K562 (cell line): ENCODE measurements around the gene SH2D1A. TPM values are rescaled to one million over a fixed set of nuclear protein-coding genes. Genes with fewer than 3 reads are reported as not detected.

Source experiments
- ATAC-seq: fragments of 200-7000 bp; cut with Tn5 transposase; 3 replicates; pipeline ENCODE4 v1.9.1; 2020; ENCODE audit warnings: moderate library complexity
- BruUV-seq: library from RNA; stranded (reverse); fragments of 400-500 nt; replicated peaks from 2 replicates; lab custom pipeline; 2021; lab: Mats Ljungman, UMichigan
- CTCF ChIA-PET: fragments of 300-600 bp; formaldehyde crosslinking; extraction: SDS; loops from one replicate; lab custom pipeline; 2021; ENCODE audit warnings: low intra/inter-chr PET ratio; lab: Yijun Ruan, JAX
- POLR2A ChIA-PET: fragments of 300-600, 350-650 bp; sonication (Branson Sonifier 250); formaldehyde crosslinking; extraction: SDS; loops from one replicate; lab custom pipeline; 2021; ENCODE audit warnings: antibody characterized with exemption, inconsistent platforms; lab: Yijun Ruan, JAX
- DNase-seq, 4 experiments: peaks; one replicate each; pipeline versions ENCODE4 v3.0.0 to v3.0.0-alpha.2; 2011 to 2018; ENCODE audit warnings: low spot score in 3 of 4, mixed read lengths in 3 of 4; ENCODE audit errors: extremely low read depth in 1 of 4
- FAIRE-seq: peaks from 2 replicates; lab custom pipeline; 2011; peaks lifted over from hg19 to GRCh38; lab: Jason Lieb, UNC
- H2AFZ ChIP-seq: 2 replicates; pipeline ENCODE4 v1.6.0; 2011; ENCODE audit warnings: low read depth, low read length, control low read depth, inconsistent platforms
- H3K27ac ChIP-seq: fragments of 200-600 bp; 3 replicates; pipeline ENCODE4 v1.8.0; 2011; ENCODE audit warnings: low read depth, mild to moderate bottlenecking, control low read depth, inconsistent platforms, low read length, moderate library complexity, mixed read lengths; ENCODE audit errors: extremely low read depth
- H3K27me3 ChIP-seq, 2 experiments: fragments of 300-600 bp in 1 of 2; 2 replicates in 1 of 2; 3 replicates in 1 of 2; pipeline versions ENCODE4 v1.6.0 to v1.8.0; 2011; ENCODE audit warnings: inconsistent platforms in 2 of 2, low read length in 2 of 2, mild to moderate bottlenecking in 1 of 2, mixed read lengths in 1 of 2, moderate library complexity in 1 of 2; ENCODE audit not compliant: control insufficient read depth in 2 of 2, insufficient read depth in 2 of 2
- H3K36me3 ChIP-seq: fragments of 300-600 bp; 3 replicates; pipeline ENCODE4 v1.8.0; 2011; ENCODE audit warnings: mild to moderate bottlenecking, low read length, inconsistent platforms; ENCODE audit not compliant: control insufficient read depth, insufficient read depth
- H3K4me1 ChIP-seq, 2 experiments: fragments of 200-600 bp in 1 of 2; replicated peaks in 1 of 2; 2 replicates in 1 of 2; 3 replicates in 1 of 2; pipeline versions ENCODE4 v1.5.1 to v1.8.0; 2011; ENCODE audit warnings: inconsistent platforms in 2 of 2, low read length in 2 of 2, mild to moderate bottlenecking in 1 of 2, mixed read lengths in 1 of 2, moderate library complexity in 1 of 2; ENCODE audit not compliant: control insufficient read depth in 2 of 2, insufficient read depth in 2 of 2
- H3K4me2 ChIP-seq: 2 replicates; pipeline ENCODE4 v1.6.1; 2011; ENCODE audit warnings: low read length, control low read depth, inconsistent platforms, mixed read lengths; ENCODE audit not compliant: insufficient read depth
- H3K4me3 ChIP-seq: fragments of 200-600 bp; sonication (generic), shearing (Covaris generic); 2 replicates; pipeline ENCODE4 v1.5.1; 2016; ENCODE audit warnings: control low read depth, inconsistent platforms
- H3K79me2 ChIP-seq: fragments of 200-600 bp; 3 replicates; pipeline ENCODE4 v1.8.0; 2011; ENCODE audit warnings: low read length, inconsistent platforms; ENCODE audit not compliant: control insufficient read depth, insufficient read depth
- H3K9ac ChIP-seq, 2 experiments: 2 replicates each; pipeline versions ENCODE4 v1.6.0 to v1.6.1; 2011; ENCODE audit warnings: low read depth in 2 of 2, low read length in 2 of 2, control low read depth in 1 of 2, inconsistent platforms in 1 of 2, mild to moderate bottlenecking in 1 of 2, mixed read lengths in 1 of 2; ENCODE audit not compliant: insufficient read depth in 1 of 2
- H3K9me1 ChIP-seq: one replicate; pipeline ENCODE4 v1.6.0; 2011; ENCODE audit warnings: inconsistent platforms, mild to moderate bottlenecking, low read length, moderate library complexity; ENCODE audit not compliant: control insufficient read depth, insufficient read depth
- H3K9me3 ChIP-seq: replicated peaks from 2 replicates; pipeline ENCODE4 v1.5.1; 2011; ENCODE audit warnings: low read depth, low read length, inconsistent platforms; ENCODE audit not compliant: control insufficient read depth, insufficient read depth
- H4K20me1 ChIP-seq: replicated peaks from 2 replicates; pipeline ENCODE4 v1.6.1; 2011; ENCODE audit warnings: low read length, inconsistent platforms, mixed read lengths; ENCODE audit not compliant: control insufficient read depth, insufficient read depth
- ARID1B ChIP-seq: fragments of 450-650 bp; IDR thresholded peaks from 2 replicates; pipeline ENCODE4 v1.6.1; 2016; ENCODE audit warnings: antibody characterized with exemption, mild to moderate bottlenecking, inconsistent platforms
- CBFA2T2 ChIP-seq: fragments of 450-650 bp; conservative IDR thresholded peaks from 2 replicates; pipeline ENCODE4 v1.6.1; 2017; ENCODE audit warnings: mild to moderate bottlenecking
- CBFA2T3 ChIP-seq: fragments of 450-650 bp; IDR thresholded peaks from 2 replicates; pipeline ENCODE4 v1.6.1; 2017
- CBX1 ChIP-seq: sonication (generic); IDR thresholded peaks from 2 replicates; pipeline ENCODE4 v1.6.1; 2016; ENCODE audit warnings: antibody characterized with exemption, low read depth, mild to moderate bottlenecking
- EGR1 ChIP-seq: fragments of 450-650 bp; conservative IDR thresholded peaks from 2 replicates; pipeline ENCODE4 v1.6.1; 2017; ENCODE audit warnings: mild to moderate bottlenecking
- EP300 ChIP-seq: IDR thresholded peaks from 2 replicates; pipeline ENCODE4 v1.6.1; 2012; ENCODE audit warnings: low read length, improper control_type of control experiment
- FOSL1 ChIP-seq: fragments of 200-800 bp; sonication (Bioruptor generic); conservative IDR thresholded peaks from 2 replicates; pipeline ENCODE4 v1.6.1; 2016; ENCODE audit warnings: missing genetic modification characterization, missing compliant biosample characterization
- GATAD2A ChIP-seq: fragments of 450-650 bp; IDR thresholded peaks from 2 replicates; pipeline ENCODE4 v1.6.1; 2017
- HDAC1 ChIP-seq, 2 experiments: fragments of 450-650 bp; IDR thresholded peaks; 2 replicates each; pipeline ENCODE4 v1.6.1; 2016 to 2017; ENCODE audit warnings: inconsistent platforms in 1 of 2, mild to moderate bottlenecking in 1 of 2, moderate library complexity in 1 of 2
- HDGF ChIP-seq: fragments of 450-650 bp; IDR thresholded peaks from 2 replicates; pipeline ENCODE4 v1.6.1; 2016
- KLF1 ChIP-seq: fragments of 450-650 bp; IDR thresholded peaks from 2 replicates; pipeline ENCODE4 v1.6.1; 2016; ENCODE audit warnings: missing genetic modification characterization, missing compliant biosample characterization
- MTA2 ChIP-seq: fragments of 450-650 bp; IDR thresholded peaks from 2 replicates; pipeline ENCODE4 v1.6.1; 2016; ENCODE audit warnings: low read depth
- NCOR1 ChIP-seq: fragments of 450-650 bp; IDR thresholded peaks from 2 replicates; pipeline ENCODE4 v1.6.1; 2016; ENCODE audit warnings: mild to moderate bottlenecking, moderate library complexity
- NEUROD1 ChIP-seq: fragments of 150-350 bp; IDR thresholded peaks from 2 replicates; pipeline ENCODE4 v1.6.1; 2014; ENCODE audit warnings: borderline replicate concordance, low read length, low read depth; ENCODE audit not compliant: partially characterized antibody
- PHF21A ChIP-seq: fragments of 450-650 bp; IDR thresholded peaks from 2 replicates; pipeline ENCODE4 v1.6.1; 2017; ENCODE audit warnings: low read depth, borderline replicate concordance
- POLR2AphosphoS5 ChIP-seq: IDR thresholded peaks from 2 replicates; pipeline ENCODE4 v1.6.1; 2011; ENCODE audit warnings: mild to moderate bottlenecking, low read depth, low read length, moderate library complexity; ENCODE audit not compliant: control insufficient read depth, insufficient read depth
- POLR3A ChIP-seq: IDR thresholded peaks from 2 replicates; pipeline ENCODE4 v1.6.1; 2011; ENCODE audit warnings: borderline replicate concordance, mild to moderate bottlenecking, moderate library complexity; ENCODE audit not compliant: insufficient read length, insufficient read depth; ENCODE audit errors: extremely low read depth
- SMARCA4 ChIP-seq: fragments of 450-650 bp; IDR thresholded peaks from 2 replicates; pipeline ENCODE4 v1.6.1; 2016
- TAF9B ChIP-seq: fragments of 450-650 bp; IDR thresholded peaks from 2 replicates; pipeline ENCODE4 v1.6.1; 2018; ENCODE audit warnings: mild to moderate bottlenecking; ENCODE audit not compliant: partially characterized antibody
- TCF3 ChIP-seq: sonication (generic); formaldehyde crosslinking; IDR thresholded peaks from 2 replicates; pipeline ENCODE4 v1.4.0; 2020; ENCODE audit warnings: mild to moderate bottlenecking, missing genetic modification reagents
- TEAD4 ChIP-seq, 2 experiments: sonication (generic) in 1 of 2; formaldehyde crosslinking in 1 of 2; IDR thresholded peaks; 2 replicates each; pipeline versions ENCODE4 v1.6.1 to v1.8.0; 2012 to 2022; ENCODE audit warnings: borderline replicate concordance in 1 of 2, inconsistent platforms in 1 of 2, low read length in 1 of 2, mild to moderate bottlenecking in 1 of 2, missing genetic modification reagents in 1 of 2
- ZNF586 ChIP-seq: fragments of 450-650 bp; formaldehyde crosslinking; conservative IDR thresholded peaks from 2 replicates; pipeline ENCODE4 v1.4.0; 2020; ENCODE audit warnings: mild to moderate bottlenecking, moderate library complexity
- WGBS: fragments of 100-300 bp; shearing (Covaris generic); methylation state at CpG from one replicate; pipeline ENCODE4 v1.1.6; 2016; ENCODE audit warnings: low coverage, mixed read lengths; ENCODE audit not compliant: insufficient coverage; ENCODE audit errors: missing lambda C conversion rate; 5-methylcytosine and 5-hydroxymethylcytosine counted together
- in situ Hi-C: fragments of 300-500 bp; cut with MboI; formaldehyde crosslinking; loops from 4 replicates; pipeline ENCODE4 v1.15.0; 2018; ENCODE audit warnings: inconsistent platforms, mixed read lengths
- intact Hi-C: fragments of 100-400 bp; cut with micrococcal nuclease; formaldehyde crosslinking; loops from 2 replicates; pipeline ENCODE4 v1.14.2; 2022
- polyA plus RNA-seq, 8 experiments: library from polyadenylated mRNA; depleted of rRNA in 4 of 8; stranded (reverse) in 5 of 8; unstranded in 3 of 8; fragments of >200 nt; fragmentation: Nextera tagmentation in 2 of 8; fragmentation: Illumina TruSeq in 1 of 8; extraction: Ambion mirVana in 2 of 8; extraction: Trizol in 1 of 8; gene quantifications; 2 replicates each; pipeline versions ENCODE4 v1.2.1 to v1.2.3, GENCODE V29; 2011 to 2014; ENCODE audit warnings: inconsistent platforms in 1 of 8, missing spikeins in 1 of 8
- total RNA-seq, 7 experiments: library from RNA; depleted of rRNA in 6 of 7; stranded (reverse); fragments of >200 nt in 6 of 7; fragmentation: Illumina TruSeq in 2 of 7; extraction: Trizol in 2 of 7; gene quantifications; 2 replicates each; pipeline versions ENCODE4 v1.2.1 to v1.2.3, GENCODE V29; 2011 to 2021; ENCODE audit warnings: low replicate concordance in 1 of 7
- TF ChIP-seq, protein P1 (sequence below): sonication (generic); IDR thresholded peaks from 2 replicates; pipeline ENCODE4 v1.6.1; 2016

The SH2D1A gene
- total and polyA plus RNA-seq, 9 of the 15 experiments (the other 6 are each of a cell fraction or from before 2014, with no cell fraction given), result 0.07 to 0.52 (median 0.19) TPM

DNA sequence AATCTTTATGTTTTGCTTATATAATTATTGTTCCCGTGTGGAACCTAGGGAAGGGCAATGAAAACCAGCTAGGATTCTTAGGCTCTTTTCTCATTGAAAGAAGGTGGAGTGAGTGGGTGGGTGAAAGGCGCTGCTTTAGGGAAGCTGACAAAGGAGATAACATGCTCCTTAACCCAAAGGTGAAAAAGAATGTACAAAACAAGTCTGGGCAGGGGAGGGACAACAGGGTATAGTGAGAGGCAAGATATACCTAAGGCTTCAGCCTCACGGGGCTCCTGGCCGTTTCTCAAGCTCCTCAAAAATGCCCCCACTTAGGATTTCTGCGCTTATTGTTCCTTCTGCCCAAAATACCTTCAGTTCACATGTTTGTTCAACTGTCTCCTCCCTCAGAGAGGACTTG, 1.8 kb downstream of the SH2D1A start:
- intact Hi-C loops, result loop anchor here (5.0 kb wide), 1 partner anchor 386 kb away; the partner anchor contains the start of gene STAG2
- no peaks in the 10 kb centered on the region for H3K79me2 ChIP-seq
- CTCF ChIA-PET, result no interaction called here
- TF ChIP-seq TCF3 (peak; percentile 31; the same call in 1 of the 2 replicates), ARID1B (peak; percentile 65), ZNF586 (CRISPR knock-in tag) (no peak), FOSL1 (tag) (no peak), EP300 (peak; percentile 46; the same call in 1 of the 2 replicates), KLF1 (no peak), EGR1 (peak; percentile 90), PHF21A (no peak), HDAC1 (IDR thresholded peaks at IDR 0.05) (0 out of 4 replicates have a peak, but pooled peaks of 1 of the 2 experiments have one; percentile 14), CBX1 (no peak), TAF9B (no peak), CBFA2T3 (peak; percentile 80), TEAD4 (IDR thresholded peaks at IDR 0.05; ENCODE audit: low read length) (peak; percentile 58), TEAD4 (CRISPR knock-in tag; IDR thresholded peaks at IDR 0.05; ENCODE audit: borderline replicate concordance) (no peak), HDGF (no peak), GATAD2A (0 out of 2 replicates have a peak, but pooled peaks have one; percentile 28), POLR2AphosphoS5 (peak; percentile 32; the same call in 1 of the 2 replicates), NCOR1 (peak; percentile 40; the same call in 1 of the 2 replicates), NEUROD1 (no peak), POLR3A (no peak), MTA2 (0 out of 2 replicates have a peak, but pooled peaks have one; percentile 32), SMARCA4 (peak; percentile 41), CBFA2T2 (peak; percentile 74)
- TF ChIP-seq, protein P1, sequence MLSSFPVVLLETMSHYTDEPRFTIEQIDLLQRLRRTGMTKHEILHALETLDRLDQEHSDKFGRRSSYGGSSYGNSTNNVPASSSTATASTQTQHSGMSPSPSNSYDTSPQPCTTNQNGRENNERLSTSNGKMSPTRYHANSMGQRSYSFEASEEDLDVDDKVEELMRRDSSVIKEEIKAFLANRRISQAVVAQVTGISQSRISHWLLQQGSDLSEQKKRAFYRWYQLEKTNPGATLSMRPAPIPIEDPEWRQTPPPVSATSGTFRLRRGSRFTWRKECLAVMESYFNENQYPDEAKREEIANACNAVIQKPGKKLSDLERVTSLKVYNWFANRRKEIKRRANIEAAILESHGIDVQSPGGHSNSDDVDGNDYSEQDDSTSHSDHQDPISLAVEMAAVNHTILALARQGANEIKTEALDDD, result peak; percentile 42; the same call in 1 of the 2 replicates
- TF ChIP-seq, all 486 proteins: peak for 14
- Histone ChIP-seq H3K36me3 (no peaks in the 10 kb centered on the region), H3K27me3 (no peaks in the 10 kb centered on the region), H3K27ac (peak overlapping the region; percentile 71), H3K9me1 (no peaks in the 10 kb centered on the region), H3K4me3 (no peak overlapping the region), H2AFZ (peak overlapping the region; percentile 69), H3K9ac (peak overlapping the region in 1 of 2 experiments; percentile 14; a peak in 1 of 4 replicates), H3K4me2 (peak overlapping the region; percentile 68), H3K4me1 (peaks cover 14 to 30% of the 10 kb centered on the region in 2 experiments; a peak in 4 of 5 replicates), H4K20me1 (no peaks in the 10 kb centered on the region), H3K9me3 (no peaks in the 10 kb centered on the region)
- ATAC-seq (peak; percentile 86), DNase-seq (peak; percentile 9 to 73 (median 24)), FAIRE-seq (peak; percentile 92)
- in situ Hi-C loops, result no loop called here
- POLR2A ChIA-PET, result interaction anchor here (0.6 to 2.8 kb wide), 3 partner anchors 12 to 1151 kb away, joined by 3 to 7 read pairs (median 3); no protein-coding TSS in a partner anchor
- no TSS peak for BruUV-seq
- WGBS, result 0% methylated on average over 5 of the region's 5 CpGs
